ENCODE results near the gene CTIF.

DNA sequence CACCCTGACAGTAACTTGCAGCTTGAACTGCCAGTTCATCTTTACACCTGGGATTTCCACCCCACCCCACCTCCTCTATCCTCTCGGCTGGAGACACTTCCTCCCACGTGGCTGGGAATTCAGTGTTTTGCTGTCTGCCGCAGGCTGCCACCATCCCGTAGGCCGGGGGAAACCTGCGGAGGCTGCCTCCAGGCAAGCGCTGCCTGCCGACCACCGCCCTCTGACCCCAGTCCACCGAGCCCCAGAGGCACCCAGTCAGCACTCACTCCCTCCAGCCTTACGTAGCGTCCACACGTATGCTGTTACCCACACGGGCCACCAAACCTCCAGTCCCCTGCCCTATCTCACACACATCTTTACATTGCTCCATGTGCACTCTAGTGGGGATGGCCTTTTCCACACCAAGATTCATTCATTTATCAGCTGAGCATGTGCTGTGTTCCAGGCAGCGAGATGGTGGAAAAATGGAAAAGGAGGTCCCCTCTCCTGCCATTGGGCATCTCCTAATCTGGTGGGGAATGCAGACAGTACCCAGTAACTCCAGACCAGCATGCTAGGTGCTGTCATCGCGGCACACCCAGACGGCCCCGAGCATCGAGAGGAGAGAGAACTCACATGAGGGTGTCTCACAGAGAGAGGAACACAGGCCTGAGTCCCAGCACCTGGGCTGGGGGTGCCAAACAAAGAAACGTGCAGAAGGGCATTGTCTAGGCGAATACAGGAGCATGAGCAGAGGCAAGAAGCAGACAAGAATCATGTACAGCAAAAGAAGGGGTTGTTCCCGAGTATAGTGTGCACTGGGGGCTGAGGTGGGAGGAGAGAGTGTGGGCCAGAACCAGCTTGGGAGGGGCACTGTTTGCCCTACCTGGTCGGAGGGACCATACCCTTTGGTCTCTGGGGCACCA lies 245.0 kb downstream of the CTIF start:
- TF ChIP-seq, protein P1, sequence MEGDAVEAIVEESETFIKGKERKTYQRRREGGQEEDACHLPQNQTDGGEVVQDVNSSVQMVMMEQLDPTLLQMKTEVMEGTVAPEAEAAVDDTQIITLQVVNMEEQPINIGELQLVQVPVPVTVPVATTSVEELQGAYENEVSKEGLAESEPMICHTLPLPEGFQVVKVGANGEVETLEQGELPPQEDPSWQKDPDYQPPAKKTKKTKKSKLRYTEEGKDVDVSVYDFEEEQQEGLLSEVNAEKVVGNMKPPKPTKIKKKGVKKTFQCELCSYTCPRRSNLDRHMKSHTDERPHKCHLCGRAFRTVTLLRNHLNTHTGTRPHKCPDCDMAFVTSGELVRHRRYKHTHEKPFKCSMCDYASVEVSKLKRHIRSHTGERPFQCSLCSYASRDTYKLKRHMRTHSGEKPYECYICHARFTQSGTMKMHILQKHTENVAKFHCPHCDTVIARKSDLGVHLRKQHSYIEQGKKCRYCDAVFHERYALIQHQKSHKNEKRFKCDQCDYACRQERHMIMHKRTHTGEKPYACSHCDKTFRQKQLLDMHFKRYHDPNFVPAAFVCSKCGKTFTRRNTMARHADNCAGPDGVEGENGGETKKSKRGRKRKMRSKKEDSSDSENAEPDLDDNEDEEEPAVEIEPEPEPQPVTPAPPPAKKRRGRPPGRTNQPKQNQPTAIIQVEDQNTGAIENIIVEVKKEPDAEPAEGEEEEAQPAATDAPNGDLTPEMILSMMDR (IDR thresholded peaks at IDR 0.05; ENCODE audit: low read length): no peak
- TF ChIP-seq EZH2phosphoT487 (IDR thresholded peaks at IDR 0.05; ENCODE audit: low read length): no peak
- no peak for TF ChIP-seq EZH2 (optimal IDR thresholded peaks at IDR 0.05; ENCODE audit: low read depth, low read length)

All from MM.1S (cell line).